SK-N-SH treated with all-trans-retinoic acid at 6 μM for 48 hours (cell line): Measurements from ENCODE around the gene KCNJ9.
"Not testable (repeated sequence)": the region's sequence is repeated elsewhere in the genome, so short reads cannot be mapped to it uniquely, and the experiment has no call there.

Experiments
- ATAC-seq: fragments of 200-7000 bp; cut with Tn5 transposase; 3 replicates; pipeline ENCODE4 v1.9.1; 2020; ENCODE audit warnings: mild to moderate bottlenecking, moderate library complexity
- BACH2 ChIP-seq: fragments of 250-450 bp; sonication (Bioruptor Pico); IDR thresholded peaks from 2 replicates; pipeline ENCODE4 v1.9.0; 2021; ENCODE audit warnings: mild to moderate bottlenecking, borderline replicate concordance
- CSDC2 ChIP-seq: fragments of 250-450 bp; sonication (Bioruptor Pico); IDR thresholded peaks from 2 replicates; pipeline ENCODE4 v1.5.0; 2020; ENCODE audit warnings: mild to moderate bottlenecking, moderate library complexity
- CSRNP3 ChIP-seq: fragments of 250-450 bp; sonication (Bioruptor Pico); IDR thresholded peaks from 2 replicates; pipeline ENCODE4 v1.5.1; 2021; ENCODE audit warnings: mild to moderate bottlenecking, moderate library complexity
- ESRRG ChIP-seq: fragments of 250-450 bp; sonication (Bioruptor Pico); IDR thresholded peaks from 2 replicates; pipeline ENCODE4 v1.6.1; 2021; ENCODE audit warnings: mild to moderate bottlenecking
- GLIS3 ChIP-seq: fragments of 250-450 bp; sonication (Bioruptor Pico); IDR thresholded peaks from 2 replicates; pipeline ENCODE4 v1.5.0; 2020; ENCODE audit warnings: mild to moderate bottlenecking, moderate library complexity
- ISL1 ChIP-seq: fragments of 250-450 bp; sonication (Bioruptor Pico); IDR thresholded peaks from 2 replicates; pipeline ENCODE4 v2.1.2; 2022; ENCODE audit warnings: mild to moderate bottlenecking, moderate library complexity
- OSR1 ChIP-seq: fragments of 250-450 bp; sonication (Bioruptor Pico); IDR thresholded peaks from 2 replicates; pipeline ENCODE4 v1.8.0; 2022; ENCODE audit warnings: moderate library complexity, mild to moderate bottlenecking, inconsistent platforms
- POU6F1 ChIP-seq: fragments of 250-450 bp; sonication (Bioruptor Pico); IDR thresholded peaks from 2 replicates; pipeline ENCODE4 v1.8.0; 2021; ENCODE audit warnings: low read depth, mild to moderate bottlenecking, moderate library complexity, borderline replicate concordance
- RARB ChIP-seq: fragments of 250-450 bp; sonication (Bioruptor Pico); IDR thresholded peaks from 2 replicates; pipeline ENCODE4 v1.8.0; 2021; ENCODE audit warnings: mild to moderate bottlenecking, moderate library complexity
- TCF4 ChIP-seq: fragments of 250-450 bp; sonication (Bioruptor Pico); IDR thresholded peaks from 2 replicates; pipeline ENCODE4 v1.8.0; 2021; ENCODE audit warnings: mild to moderate bottlenecking, moderate library complexity, borderline replicate concordance
- TOX ChIP-seq: fragments of 250-450 bp; sonication (Bioruptor Pico); IDR thresholded peaks from 2 replicates; pipeline ENCODE4 v1.8.0; 2021; ENCODE audit warnings: mild to moderate bottlenecking, moderate library complexity, borderline replicate concordance
- TSHZ2 ChIP-seq: fragments of 250-450 bp; sonication (Bioruptor Pico); IDR thresholded peaks from 2 replicates; pipeline ENCODE4 v1.5.0; 2020; ENCODE audit warnings: mild to moderate bottlenecking, moderate library complexity
- ZC3H10 ChIP-seq: fragments of 250-450 bp; sonication (Bioruptor Pico); IDR thresholded peaks from 2 replicates; pipeline ENCODE4 v1.5.1; 2021; ENCODE audit warnings: mild to moderate bottlenecking, moderate library complexity
- ZFP3 ChIP-seq: fragments of 250-450 bp; sonication (Bioruptor Pico); IDR thresholded peaks from 2 replicates; pipeline ENCODE4 v1.5.0; 2020; ENCODE audit warnings: mild to moderate bottlenecking, moderate library complexity
- ZFP30 ChIP-seq: fragments of 450-650 bp; formaldehyde crosslinking; IDR thresholded peaks from 2 replicates; pipeline ENCODE4 v1.5.0; 2022; ENCODE audit warnings: mild to moderate bottlenecking, moderate library complexity
- ZNF70 ChIP-seq: fragments of 450-650 bp; formaldehyde crosslinking; IDR thresholded peaks from 2 replicates; pipeline ENCODE4 v1.5.0; 2020; ENCODE audit warnings: mild to moderate bottlenecking, moderate library complexity
- ZNF8 ChIP-seq: fragments of 450-650 bp; formaldehyde crosslinking; IDR thresholded peaks from 2 replicates; pipeline ENCODE4 v1.5.0; 2020; ENCODE audit warnings: mild to moderate bottlenecking, moderate library complexity
- TF ChIP-seq, protein P1 (sequence below): fragments of 250-450 bp; sonication (Bioruptor Pico); IDR thresholded peaks from 2 replicates; pipeline ENCODE4 v1.8.0; 2020; ENCODE audit warnings: mild to moderate bottlenecking, moderate library complexity, borderline replicate concordance
- TF ChIP-seq, protein P2 (sequence below): fragments of 250-450 bp; sonication (Bioruptor Pico); IDR thresholded peaks from 2 replicates; pipeline ENCODE4 v1.5.1; 2020; ENCODE audit warnings: low read depth, mild to moderate bottlenecking, moderate library complexity

The KCNJ9 gene

GRCh38 chr1:160108888-160109662 lies 27.7 kb downstream of the KCNJ9 start:
- ATAC-seq, result peak; percentile 64
- TF ChIP-seq ESRRG (CRISPR knock-in tag) (no peak), ZC3H10 (CRISPR knock-in tag) (no peak), BACH2 (CRISPR knock-in tag) (no peak), GLIS3 (no peak), ZNF8 (no peak), TCF4 (CRISPR knock-in tag) (no peak), ZNF70 (no peak), OSR1 (CRISPR knock-in tag) (no peak), CSDC2 (CRISPR knock-in tag) (no peak), ZFP3 (CRISPR knock-in tag) (no peak), TSHZ2 (CRISPR knock-in tag) (no peak), ZFP30 (CRISPR knock-in tag) (no peak), CSRNP3 (CRISPR knock-in tag) (no peak), RARB (CRISPR knock-in tag) (no peak), POU6F1 (no peak), TOX (CRISPR knock-in tag) (no peak)
- TF ChIP-seq, protein P1, sequence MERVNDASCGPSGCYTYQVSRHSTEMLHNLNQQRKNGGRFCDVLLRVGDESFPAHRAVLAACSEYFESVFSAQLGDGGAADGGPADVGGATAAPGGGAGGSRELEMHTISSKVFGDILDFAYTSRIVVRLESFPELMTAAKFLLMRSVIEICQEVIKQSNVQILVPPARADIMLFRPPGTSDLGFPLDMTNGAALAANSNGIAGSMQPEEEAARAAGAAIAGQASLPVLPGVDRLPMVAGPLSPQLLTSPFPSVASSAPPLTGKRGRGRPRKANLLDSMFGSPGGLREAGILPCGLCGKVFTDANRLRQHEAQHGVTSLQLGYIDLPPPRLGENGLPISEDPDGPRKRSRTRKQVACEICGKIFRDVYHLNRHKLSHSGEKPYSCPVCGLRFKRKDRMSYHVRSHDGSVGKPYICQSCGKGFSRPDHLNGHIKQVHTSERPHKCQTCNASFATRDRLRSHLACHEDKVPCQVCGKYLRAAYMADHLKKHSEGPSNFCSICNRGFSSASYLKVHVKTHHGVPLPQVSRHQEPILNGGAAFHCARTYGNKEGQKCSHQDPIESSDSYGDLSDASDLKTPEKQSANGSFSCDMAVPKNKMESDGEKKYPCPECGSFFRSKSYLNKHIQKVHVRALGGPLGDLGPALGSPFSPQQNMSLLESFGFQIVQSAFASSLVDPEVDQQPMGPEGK (CRISPR knock-in tag), result no peak
- TF ChIP-seq, protein P2, sequence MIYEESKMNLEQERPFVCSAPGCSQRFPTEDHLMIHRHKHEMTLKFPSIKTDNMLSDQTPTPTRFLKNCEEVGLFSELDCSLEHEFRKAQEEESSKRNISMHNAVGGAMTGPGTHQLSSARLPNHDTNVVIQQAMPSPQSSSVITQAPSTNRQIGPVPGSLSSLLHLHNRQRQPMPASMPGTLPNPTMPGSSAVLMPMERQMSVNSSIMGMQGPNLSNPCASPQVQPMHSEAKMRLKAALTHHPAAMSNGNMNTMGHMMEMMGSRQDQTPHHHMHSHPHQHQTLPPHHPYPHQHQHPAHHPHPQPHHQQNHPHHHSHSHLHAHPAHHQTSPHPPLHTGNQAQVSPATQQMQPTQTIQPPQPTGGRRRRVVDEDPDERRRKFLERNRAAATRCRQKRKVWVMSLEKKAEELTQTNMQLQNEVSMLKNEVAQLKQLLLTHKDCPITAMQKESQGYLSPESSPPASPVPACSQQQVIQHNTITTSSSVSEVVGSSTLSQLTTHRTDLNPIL (CRISPR knock-in tag), result no peak

GRCh38 chr1:160109686-160110085 lies 28.3 kb downstream of the KCNJ9 start:
- no peak for ATAC-seq
- TF ChIP-seq ESRRG (CRISPR knock-in tag) (no peak), RARB (CRISPR knock-in tag) (no peak), ZNF70 (no peak), CSRNP3 (CRISPR knock-in tag) (no peak), GLIS3 (no peak), ISL1 (CRISPR knock-in tag) (no peak), ZC3H10 (CRISPR knock-in tag) (no peak)

GRCh38 chr1:160111462-160111861 lies 30.1 kb downstream of the KCNJ9 start:
- ATAC-seq, result not testable (repeated sequence)
